CD4-positive, alpha-beta T cell treated with Interleukin-4 for 4 hours (primary cell): Measurements from ENCODE around the gene LYSET.
"Not testable (repeated sequence)": the region's sequence is repeated elsewhere in the genome, so short reads cannot be mapped to it uniquely, and the experiment has no call there.

Experiments used
- DNase-seq: peaks from one replicate; pipeline ENCODE4 v3.0.0-alpha.2; 2020

The LYSET gene

DNA sequence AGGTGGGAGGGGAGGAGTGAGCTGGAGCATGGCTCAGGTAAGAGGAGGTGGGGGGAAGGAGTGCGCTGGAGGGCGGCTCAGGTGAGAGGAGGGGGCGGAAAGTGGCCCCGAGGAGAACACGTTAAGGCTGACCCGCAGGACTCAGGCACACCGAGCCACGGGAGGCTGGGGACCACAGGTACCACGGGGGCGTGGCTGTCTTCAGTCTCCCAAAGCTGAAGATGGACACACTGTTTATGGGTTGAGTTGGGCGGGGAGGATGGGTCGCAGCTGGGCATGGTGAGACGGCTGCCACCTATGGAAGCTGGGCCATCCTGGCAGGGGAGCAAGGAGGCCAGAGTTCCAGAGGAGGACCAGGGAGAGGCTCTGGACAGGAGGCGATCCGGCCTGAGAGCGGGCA is 45.4 kb downstream of the LYSET start:
- DNase-seq = no peak

DNA sequence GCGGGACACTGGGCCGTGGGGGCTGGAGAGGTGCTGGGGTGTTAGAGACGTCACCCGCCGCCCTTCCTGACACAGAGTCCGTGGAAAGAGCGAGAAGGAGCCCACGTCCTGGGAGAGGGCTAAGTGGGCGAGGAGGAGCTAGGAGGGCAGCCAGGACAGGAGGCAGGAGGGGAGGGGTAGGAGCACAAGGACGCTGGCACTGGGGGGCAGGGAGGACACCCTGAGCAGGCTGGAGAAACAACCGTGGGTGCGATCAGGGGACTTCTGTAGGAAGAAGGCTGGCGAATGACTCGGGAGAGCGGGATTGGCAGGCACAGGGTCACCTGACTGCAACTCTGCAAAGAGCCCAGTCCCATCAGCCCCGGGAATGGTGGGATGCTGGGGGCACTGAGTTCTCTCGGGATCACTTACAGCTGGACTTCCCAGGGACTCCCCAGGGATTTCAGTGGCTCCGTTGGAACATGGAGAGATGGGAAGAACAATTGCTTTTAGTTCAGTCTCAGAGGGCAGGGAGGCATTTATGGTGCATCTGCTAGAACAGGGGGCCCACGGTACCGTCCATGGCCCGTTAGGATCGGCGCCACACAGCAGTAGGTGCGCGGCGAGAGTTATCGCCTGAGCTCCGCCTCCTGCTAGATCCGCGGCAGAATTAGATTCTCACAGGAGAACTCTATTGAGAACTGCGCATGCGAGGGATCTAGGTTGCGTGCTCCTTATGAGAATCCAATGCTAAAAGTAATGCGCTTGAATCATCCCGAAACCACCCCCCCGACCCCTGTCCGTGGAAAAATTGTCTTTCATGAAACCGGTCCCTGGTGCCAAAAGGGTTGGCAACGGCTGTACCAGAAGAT is 46.2 kb downstream of the LYSET start:
- no peak for DNase-seq

DNA sequence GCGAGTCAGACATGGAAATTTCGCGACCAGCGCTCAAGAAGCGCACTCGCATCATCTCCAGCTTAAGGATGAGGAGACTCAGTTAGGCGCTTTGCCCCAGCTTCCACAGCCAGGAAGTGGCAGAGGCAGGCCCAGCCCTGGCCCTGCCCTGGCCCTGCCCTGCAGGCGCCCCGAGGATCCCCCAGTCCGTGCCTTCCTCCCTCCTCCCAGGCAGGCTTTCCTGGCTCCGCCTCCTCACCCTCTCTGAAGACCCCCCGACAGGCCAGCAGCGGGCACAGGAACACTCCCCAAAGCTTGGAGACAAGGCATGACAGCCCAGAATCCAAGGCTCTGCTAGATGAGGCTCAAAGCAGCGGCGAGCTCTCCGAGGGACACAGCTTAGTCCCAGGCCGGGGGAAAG is 47.0 kb downstream of the LYSET start:
- DNase-seq = no peak

DNA sequence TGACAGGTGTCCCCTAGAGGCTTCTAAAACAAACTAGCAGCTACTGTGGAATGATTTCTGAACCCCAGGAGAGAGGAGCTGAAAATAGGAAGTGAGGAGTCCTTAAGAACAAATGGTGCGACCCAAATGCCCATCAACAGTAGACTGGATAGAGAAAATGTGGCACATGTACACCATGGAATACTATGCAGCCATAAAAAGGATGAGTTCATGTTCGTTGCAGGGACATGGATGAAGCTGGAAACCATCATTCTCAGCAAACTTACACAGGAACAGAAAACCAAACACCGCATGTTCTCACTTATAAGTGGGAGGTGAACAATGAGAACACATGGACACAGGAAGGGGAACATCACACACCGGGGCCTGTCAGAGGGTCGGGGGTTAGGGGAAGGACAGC is 48.0 kb downstream of the LYSET start:
- DNase-seq = not testable (repeated sequence)

DNA sequence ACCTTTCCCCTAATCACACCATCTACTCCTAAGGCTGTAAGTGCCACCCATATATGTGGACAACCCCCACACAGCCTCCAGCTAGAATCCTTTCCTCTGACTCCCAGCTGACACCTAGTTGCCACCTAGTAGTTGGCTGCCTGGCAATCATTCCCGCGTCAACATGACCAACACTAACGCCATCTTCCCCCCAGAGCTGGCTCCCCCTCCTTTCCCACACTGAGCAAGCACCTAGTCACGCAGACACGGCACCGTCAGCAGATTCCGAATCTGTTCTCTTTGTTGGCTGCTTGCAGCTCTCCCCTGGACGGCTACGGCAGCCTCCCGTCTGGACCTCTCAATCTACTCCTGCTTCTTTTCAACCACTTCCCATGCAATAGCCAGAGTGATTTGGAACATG is 49.7 kb downstream of the LYSET start:
- DNase-seq = no peak
